Activated CD4-positive, alpha-beta memory T cell treated with anti-CD3 and anti-CD28 coated beads for 36 hours (primary cell): ENCODE data around the gene PLK5. TPM values are rescaled to one million over a fixed set of nuclear protein-coding genes. Genes with fewer than 3 reads are reported as not detected.

Experiments used
- CTCF ChIA-PET: fragments of 350-600 bp; sonication (Branson Sonifier 250); formaldehyde crosslinking; loops from one replicate; lab custom pipeline; 2021; ENCODE audit warnings: antibody characterized with exemption, inconsistent platforms; lab: Charles Lee
- POLR2A ChIA-PET: fragments of 350-600 bp; sonication (Branson Sonifier 250); formaldehyde crosslinking; loops from one replicate; lab custom pipeline; 2021; ENCODE audit warnings: antibody characterized with exemption; lab: Charles Lee
- DNase-seq: peaks from one replicate; pipeline ENCODE4 v3.0.0-alpha.2; 2020
- H3K27ac Mint-ChIP-seq: one replicate; pipeline ENCODE4 v1.8.0; 2021; ENCODE audit warnings: mixed read lengths
- H3K27me3 Mint-ChIP-seq: one replicate; pipeline ENCODE4 v1.8.0; 2021; ENCODE audit warnings: mixed read lengths
- H3K36me3 Mint-ChIP-seq: one replicate; pipeline ENCODE4 v1.8.0; 2021; ENCODE audit warnings: mixed read lengths
- H3K4me1 Mint-ChIP-seq: one replicate; pipeline ENCODE4 v1.8.0; 2021; ENCODE audit warnings: low read depth, mixed read lengths
- H3K4me3 Mint-ChIP-seq: one replicate; pipeline ENCODE4 v1.8.0; 2021; ENCODE audit warnings: mild to moderate bottlenecking, mixed read lengths
- H3K9me3 Mint-ChIP-seq: one replicate; pipeline ENCODE4 v1.8.0; 2021; ENCODE audit warnings: mixed read lengths
- intact Hi-C: fragments of 100-400 bp; cut with micrococcal nuclease; formaldehyde crosslinking; loops from one replicate; pipeline ENCODE4 v1.15.1; 2023
- total RNA-seq, 2 experiments: library from RNA; stranded (reverse); gene quantifications; one replicate each; pipeline ENCODE4 v1.2.3, GENCODE V29; 2021

The PLK5 gene
- total RNA-seq, 2 experiments from 2014 or later, result not detected

- DNase-seq, result no peak
- Mint-ChIP-seq H3K4me3 (no peak overlapping the region), H3K4me1 (peaks cover 14% of the 10 kb centered on the region), H3K36me3 (no peaks in the 10 kb centered on the region), H3K27me3 (peaks cover 13% of the 10 kb centered on the region), H3K9me3 (no peaks in the 10 kb centered on the region), H3K27ac (no peak overlapping the region)
- intact Hi-C loops, result loop anchor here (2.0 kb wide), 1 partner anchor 15 kb away; the partner anchor contains the start of genes PCSK4 and REEP6
- ChIA-PET CTCF (interaction anchor here (0.9 kb wide), 1 partner anchor 826 kb away, joined by 3 read pairs; no protein-coding TSS in a partner anchor), POLR2A (interaction anchor here (0.5 kb wide), 1 partner anchor 65 kb away, joined by 5 read pairs; no protein-coding TSS in a partner anchor)
Observed at GRCh38 chr19:1505991-1506881, 17.6 kb upstream of the PLK5 start.

GRCh38 chr19:1507192-1507660 lies 16.7 kb upstream of the PLK5 start:
- CTCF ChIA-PET, result no interaction called here
- Mint-ChIP-seq H3K27me3 (peaks cover 13% of the 10 kb centered on the region), H3K9me3 (no peaks in the 10 kb centered on the region), H3K27ac (no peak overlapping the region), H3K36me3 (no peaks in the 10 kb centered on the region), H3K4me1 (peaks cover 15% of the 10 kb centered on the region), H3K4me3 (no peak overlapping the region)
- POLR2A ChIA-PET, result no interaction called here
- DNase-seq, result no peak
- intact Hi-C loops, result loop anchor here (2.0 kb wide), 1 partner anchor 16 kb away; the partner anchor contains the start of genes PCSK4 and REEP6

- no peaks in the 10 kb centered on the region for H3K36me3 Mint-ChIP-seq
- H3K9me3 Mint-ChIP-seq, result no peaks in the 10 kb centered on the region
- intact Hi-C loops, result loop anchor here (2.0 kb wide), 1 partner anchor 17 kb away; the partner anchor contains the start of genes PCSK4 and REEP6
- ChIA-PET POLR2A (no interaction called here), CTCF (no interaction called here)
- H3K4me1 Mint-ChIP-seq, result peaks cover 13% of the 10 kb centered on the region
- H3K27me3 Mint-ChIP-seq, result peaks cover 11% of the 10 kb centered on the region
- H3K4me3 Mint-ChIP-seq, result peak overlapping the region; percentile 74
- peak overlapping the region; percentile 74 for H3K27ac Mint-ChIP-seq
- peak; percentile 93 for DNase-seq
Observed at GRCh38 chr19:1507763-1508506, 15.9 kb upstream of the PLK5 start.

GRCh38 chr19:1508507-1508856 lies 15.4 kb upstream of the PLK5 start:
- H3K27ac Mint-ChIP-seq, result no peak overlapping the region
- no peaks in the 10 kb centered on the region for H3K36me3 Mint-ChIP-seq
- POLR2A ChIA-PET, result no interaction called here
- peaks cover 10% of the 10 kb centered on the region for H3K27me3 Mint-ChIP-seq
- intact Hi-C loops, result no loop called here
- peaks cover 10% of the 10 kb centered on the region for H3K4me1 Mint-ChIP-seq
- no peaks in the 10 kb centered on the region for H3K9me3 Mint-ChIP-seq
- CTCF ChIA-PET, result interaction anchor here (1.0 kb wide), 1 partner anchor 260 kb away, joined by 3 read pairs; no protein-coding TSS in a partner anchor
- no peak overlapping the region for H3K4me3 Mint-ChIP-seq
- no peak for DNase-seq

- Mint-ChIP-seq H3K36me3 (no peaks in the 10 kb centered on the region), H3K4me3 (no peak overlapping the region), H3K27me3 (peaks cover 7% of the 10 kb centered on the region), H3K9me3 (no peaks in the 10 kb centered on the region), H3K27ac (no peak overlapping the region), H3K4me1 (peaks cover 10% of the 10 kb centered on the region)
- intact Hi-C loops, result loop anchor here (5.0 kb wide), 3 partner anchors 33 to 233 kb away; partner anchors contain the start of genes C19orf25 and FAM174C
- POLR2A ChIA-PET, result no interaction called here
- DNase-seq, result no peak
- CTCF ChIA-PET, result interaction anchor here (1.0 kb wide), 2 partner anchors 19 to 258 kb away, joined by 3 read pairs; partner anchors contain the start of gene REEP6
Observed at GRCh38 chr19:1509602-1510441, 14.1 kb upstream of the PLK5 start.

- intact Hi-C loops, result loop anchor here (5.0 kb wide), 3 partner anchors 33 to 233 kb away; partner anchors contain the start of genes C19orf25 and FAM174C
Observed at GRCh38 chr19:1510442-1510806, 13.5 kb upstream of the PLK5 start.

GRCh38 chr19:1510807-1511206 lies 13.1 kb upstream of the PLK5 start:
- no peaks in the 10 kb centered on the region for H3K9me3 Mint-ChIP-seq
- no peak for DNase-seq
- intact Hi-C loops, result loop anchor here (5.0 kb wide), 3 partner anchors 34 to 234 kb away; partner anchors contain the start of genes C19orf25 and FAM174C
- ChIA-PET POLR2A (no interaction called here), CTCF (no interaction called here)
- no peaks in the 10 kb centered on the region for H3K36me3 Mint-ChIP-seq
- peaks cover 1% of the 10 kb centered on the region for H3K27me3 Mint-ChIP-seq
- peaks cover 10% of the 10 kb centered on the region for H3K4me1 Mint-ChIP-seq
- no peak overlapping the region for H3K4me3 Mint-ChIP-seq
- no peak overlapping the region for H3K27ac Mint-ChIP-seq

More at GRCh38 chr19:1510442-1510806, 13.5 kb upstream of the PLK5 start:
- Mint-ChIP-seq H3K4me1 (peaks cover 10% of the 10 kb centered on the region), H3K36me3 (no peaks in the 10 kb centered on the region), H3K9me3 (no peaks in the 10 kb centered on the region), H3K27me3 (peaks cover 5% of the 10 kb centered on the region), H3K4me3 (no peak overlapping the region), H3K27ac (no peak overlapping the region)
- ChIA-PET POLR2A (no interaction called here), CTCF (no interaction called here)
- DNase-seq, result no peak

GRCh38 chr19:1511318-1512317 lies 12.3 kb upstream of the PLK5 start:
- Mint-ChIP-seq H3K27me3 (peaks cover 3% of the 10 kb centered on the region), H3K4me3 (peak overlapping the region; percentile 69), H3K4me1 (peaks cover 10% of the 10 kb centered on the region), H3K36me3 (no peaks in the 10 kb centered on the region), H3K9me3 (no peaks in the 10 kb centered on the region), H3K27ac (no peak overlapping the region)
- POLR2A ChIA-PET, result no interaction called here
- CTCF ChIA-PET, result no interaction called here
- DNase-seq, result peak; percentile 19
- intact Hi-C loops, result loop anchor here (5.0 kb wide), 3 partner anchors 34 to 234 kb away; partner anchors contain the start of genes C19orf25 and FAM174C

- H3K27ac Mint-ChIP-seq, result no peak within 1 kb of the TSS
- DNase-seq, result peak; percentile 80
- H3K27me3 Mint-ChIP-seq, result peaks cover 3% of the 10 kb centered on the region
- ChIA-PET POLR2A (no interaction called here), CTCF (no interaction called here)
- H3K9me3 Mint-ChIP-seq, result no peaks in the 10 kb centered on the region
- intact Hi-C loops, result loop anchor here (5.0 kb wide), 3 partner anchors 36 to 236 kb away; partner anchors contain the start of genes C19orf25 and FAM174C
- H3K4me3 Mint-ChIP-seq, result peak within 1 kb of the TSS; percentile 69
- no peaks in the 10 kb centered on the region for H3K36me3 Mint-ChIP-seq
- peaks cover 6% of the 10 kb centered on the region for H3K4me1 Mint-ChIP-seq
Observed at GRCh38 chr19:1512671-1513498, 11.0 kb upstream of the PLK5 start, which contains the start of gene ADAMTSL5. TSS of gene ADAMTSL5 (minus strand) at chr19:1513019. CDS start at chr19:1510943, 2,076 bp downstream.
